Smooth muscle cell (in vitro differentiated cells): ENCODE results near the gene MAP4K5. TPM values are rescaled to one million over a fixed set of nuclear protein-coding genes. Genes with fewer than 3 reads are reported as not detected.

Source experiments
- DNase-seq: peaks from one replicate; lab custom pipeline; 2025; ENCODE audit not compliant: unreplicated experiment; lab: John Stamatoyannopoulos, UW
- H2AFZ ChIP-seq: fragments of 200-600 bp; sonication (generic); 2 replicates; pipeline ENCODE4 v1.6.0; 2016; ENCODE audit warnings: antibody characterized with exemption, low read depth, mild to moderate bottlenecking
- H3F3A ChIP-seq: fragments of 200-600 bp; sonication (generic); 2 replicates; pipeline ENCODE4 v1.6.0; 2017; ENCODE audit warnings: antibody characterized with exemption, low read depth
- H3K27ac ChIP-seq: fragments of 200-600 bp; sonication (generic); 2 replicates; pipeline ENCODE4 v1.5.1; 2016; ENCODE audit warnings: low read depth, mild to moderate bottlenecking
- H3K27me3 ChIP-seq: fragments of 200-600 bp; sonication (generic); 2 replicates; pipeline ENCODE4 v1.6.1; 2016; ENCODE audit warnings: low read depth, mild to moderate bottlenecking
- H3K36me3 ChIP-seq: fragments of 200-600 bp; sonication (generic); 2 replicates; pipeline ENCODE4 v1.5.1; 2016; ENCODE audit warnings: low read depth
- H3K4me1 ChIP-seq: fragments of 200-600 bp; sonication (generic); 2 replicates; pipeline ENCODE4 v1.5.1; 2016; ENCODE audit warnings: low read depth
- H3K4me2 ChIP-seq: fragments of 200-600 bp; sonication (generic); 2 replicates; pipeline ENCODE4 v1.6.0; 2016; ENCODE audit warnings: mild to moderate bottlenecking
- H3K4me3 ChIP-seq: fragments of 200-600 bp; sonication (generic); 2 replicates; pipeline ENCODE4 v1.5.1; 2016; ENCODE audit warnings: mild to moderate bottlenecking
- H3K79me2 ChIP-seq: fragments of 200-600 bp; sonication (generic); 2 replicates; pipeline ENCODE4 v1.6.0; 2016; ENCODE audit warnings: low read depth, mild to moderate bottlenecking
- H3K9ac ChIP-seq: fragments of 200-600 bp; sonication (generic); 2 replicates; pipeline ENCODE4 v1.6.0; 2016; ENCODE audit warnings: low read depth
- H3K9me3 ChIP-seq: fragments of 200-600 bp; sonication (generic); replicated peaks from 2 replicates; pipeline ENCODE4 v1.5.1; 2016; ENCODE audit warnings: low read depth
- H4K20me1 ChIP-seq: fragments of 200-600 bp; sonication (generic); 2 replicates; pipeline ENCODE4 v1.6.0; 2016; ENCODE audit warnings: low read depth
- WGBS: methylation state at CpG from one replicate; pipeline ENCODE4 v1.1.7; 2016; ENCODE audit warnings: low lambda C conversion rate; 5-methylcytosine and 5-hydroxymethylcytosine counted together
- polyA plus RNA-seq: library from polyadenylated mRNA; unstranded; fragments of >200 nt; fragmentation: Nextera tagmentation; extraction: Ambion mirVana; gene quantifications from 2 replicates; pipeline ENCODE4 v1.2.1, GENCODE V29; 2016
- total RNA-seq: library from RNA; depleted of rRNA; stranded (reverse); fragments of >200 nt; gene quantifications from 2 replicates; pipeline ENCODE4 v1.2.3, GENCODE V29; 2014
- TF ChIP-seq, protein P1 (sequence below): fragments of 200-600 bp; sonication (generic); IDR thresholded peaks from 2 replicates; pipeline ENCODE4 v1.5.1; 2017; ENCODE audit warnings: borderline replicate concordance, mild to moderate bottlenecking, antibody characterized with exemption; ENCODE audit not compliant: insufficient read depth, poor library complexity, severe bottlenecking

MAP4K5 gene
- total and polyA plus RNA-seq, 2 experiments from 2014 or later = 35.4 to 115 TPM

DNA sequence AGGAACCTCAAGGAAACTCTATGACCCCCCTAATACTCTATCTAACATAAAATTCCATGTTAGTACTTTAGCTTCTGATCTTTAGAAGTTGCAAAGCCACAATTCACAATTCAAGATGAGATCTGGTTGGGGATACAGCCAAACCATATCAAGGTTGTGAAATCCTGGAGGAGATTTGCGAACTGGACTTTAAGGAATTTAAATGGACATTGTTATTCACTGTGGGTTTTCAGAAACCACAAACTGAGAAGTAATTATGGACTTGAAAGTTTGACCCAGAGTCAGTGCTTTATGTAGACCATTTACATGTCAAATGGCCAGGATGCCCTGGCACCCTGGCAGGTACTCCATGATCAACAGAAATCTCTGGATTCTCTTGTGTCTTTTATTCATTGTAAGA, 121.4 kb downstream of the MAP4K5 start:
- Histone ChIP-seq H3K27me3 (no peaks in the 10 kb centered on the region), H3K9me3 (no peaks in the 10 kb centered on the region), H3K9ac (no peak overlapping the region), H3F3A (peaks cover 6% of the 10 kb centered on the region), H3K4me1 (no peaks in the 10 kb centered on the region), H3K36me3 (no peaks in the 10 kb centered on the region), H3K4me3 (no peak overlapping the region), H2AFZ (no peak overlapping the region), H3K4me2 (peak overlapping the region; percentile 36), H4K20me1 (no peaks in the 10 kb centered on the region), H3K79me2 (no peaks in the 10 kb centered on the region), H3K27ac (no peak overlapping the region)
- TF ChIP-seq, protein P1, sequence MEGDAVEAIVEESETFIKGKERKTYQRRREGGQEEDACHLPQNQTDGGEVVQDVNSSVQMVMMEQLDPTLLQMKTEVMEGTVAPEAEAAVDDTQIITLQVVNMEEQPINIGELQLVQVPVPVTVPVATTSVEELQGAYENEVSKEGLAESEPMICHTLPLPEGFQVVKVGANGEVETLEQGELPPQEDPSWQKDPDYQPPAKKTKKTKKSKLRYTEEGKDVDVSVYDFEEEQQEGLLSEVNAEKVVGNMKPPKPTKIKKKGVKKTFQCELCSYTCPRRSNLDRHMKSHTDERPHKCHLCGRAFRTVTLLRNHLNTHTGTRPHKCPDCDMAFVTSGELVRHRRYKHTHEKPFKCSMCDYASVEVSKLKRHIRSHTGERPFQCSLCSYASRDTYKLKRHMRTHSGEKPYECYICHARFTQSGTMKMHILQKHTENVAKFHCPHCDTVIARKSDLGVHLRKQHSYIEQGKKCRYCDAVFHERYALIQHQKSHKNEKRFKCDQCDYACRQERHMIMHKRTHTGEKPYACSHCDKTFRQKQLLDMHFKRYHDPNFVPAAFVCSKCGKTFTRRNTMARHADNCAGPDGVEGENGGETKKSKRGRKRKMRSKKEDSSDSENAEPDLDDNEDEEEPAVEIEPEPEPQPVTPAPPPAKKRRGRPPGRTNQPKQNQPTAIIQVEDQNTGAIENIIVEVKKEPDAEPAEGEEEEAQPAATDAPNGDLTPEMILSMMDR = no peak
- DNase-seq = no peak
- 35% methylated on average over 1 of the region's 1 CpG for WGBS

DNA sequence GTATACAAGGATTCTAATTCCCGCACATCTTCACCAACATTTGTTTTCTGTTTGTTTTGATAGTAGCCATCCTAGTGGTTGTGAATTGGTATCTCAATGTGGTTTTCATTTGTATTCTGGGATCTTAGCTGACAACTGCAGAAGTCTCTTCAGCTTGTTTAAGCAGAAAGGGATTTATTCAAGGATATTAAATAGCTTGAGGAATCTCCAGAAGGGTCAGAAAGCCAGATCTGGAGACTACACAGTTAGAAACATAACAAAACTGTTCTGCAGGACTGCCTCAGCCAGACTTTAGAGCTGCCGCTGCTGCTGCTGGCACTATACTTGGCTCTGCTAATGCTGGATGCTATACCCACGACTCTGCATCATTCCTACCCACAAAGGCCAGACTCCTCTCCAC, 122.3 kb downstream of the MAP4K5 start:
- Histone ChIP-seq H3K36me3 (no peaks in the 10 kb centered on the region), H3F3A (peaks cover 6% of the 10 kb centered on the region), H3K4me1 (no peaks in the 10 kb centered on the region), H3K4me3 (no peak overlapping the region), H3K27me3 (no peaks in the 10 kb centered on the region), H3K79me2 (no peaks in the 10 kb centered on the region), H3K9ac (no peak overlapping the region), H2AFZ (no peak overlapping the region), H4K20me1 (no peaks in the 10 kb centered on the region), H3K4me2 (no peak overlapping the region), H3K27ac (no peak overlapping the region), H3K9me3 (no peaks in the 10 kb centered on the region)
- TF ChIP-seq, protein P1 = no peak
- DNase-seq = no peak
- WGBS = 64% methylated on average over 3 of the region's 3 CpGs

DNA sequence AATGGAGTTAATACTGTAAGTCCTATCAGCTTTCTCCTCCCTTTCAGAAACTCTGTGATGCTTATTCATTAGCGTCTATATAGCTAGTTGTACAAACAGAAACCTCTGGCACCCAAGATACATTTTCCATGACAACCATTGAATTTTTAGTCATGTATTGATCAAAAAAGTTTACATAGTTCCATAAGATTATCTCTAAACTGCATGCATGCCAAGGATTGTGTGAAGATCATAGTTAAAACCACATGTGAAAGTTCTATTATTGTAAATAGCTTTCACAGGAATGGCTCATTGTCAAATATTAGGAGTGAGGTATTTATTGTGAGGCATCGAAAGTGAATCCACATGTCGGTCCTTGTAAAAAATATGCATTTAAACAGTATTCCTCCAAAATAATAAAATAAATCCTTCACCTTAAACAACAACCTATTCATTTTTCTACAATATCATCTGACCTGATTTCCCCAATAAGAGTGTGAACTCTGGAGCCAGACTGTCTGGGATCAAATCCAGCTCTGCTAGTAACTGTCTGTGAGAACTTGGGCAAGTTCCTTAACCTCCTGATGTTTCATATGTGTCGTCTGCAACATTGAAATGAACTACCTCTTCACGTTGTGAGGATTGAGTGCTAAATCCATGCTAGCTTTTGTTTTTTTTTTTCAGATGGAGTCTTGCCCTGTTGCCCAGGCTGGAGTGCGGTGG, 125.1 kb downstream of the MAP4K5 start:
- no peak overlapping the region for H3K9ac ChIP-seq
- no peak overlapping the region for H3K4me2 ChIP-seq
- H3K27ac ChIP-seq = no peak overlapping the region
- no peak for DNase-seq
- H3K36me3 ChIP-seq = no peaks in the 10 kb centered on the region
- no peak overlapping the region for H2AFZ ChIP-seq
- no peak overlapping the region for H3K4me3 ChIP-seq
- H3K4me1 ChIP-seq = no peaks in the 10 kb centered on the region
- H3K79me2 ChIP-seq = no peaks in the 10 kb centered on the region
- no peaks in the 10 kb centered on the region for H3K27me3 ChIP-seq
- TF ChIP-seq, protein P1 = no peak
- no peaks in the 10 kb centered on the region for H4K20me1 ChIP-seq
- H3F3A ChIP-seq = peaks cover 15% of the 10 kb centered on the region
- no peaks in the 10 kb centered on the region for H3K9me3 ChIP-seq
- 87% methylated on average over 6 of the region's 6 CpGs for WGBS

DNA sequence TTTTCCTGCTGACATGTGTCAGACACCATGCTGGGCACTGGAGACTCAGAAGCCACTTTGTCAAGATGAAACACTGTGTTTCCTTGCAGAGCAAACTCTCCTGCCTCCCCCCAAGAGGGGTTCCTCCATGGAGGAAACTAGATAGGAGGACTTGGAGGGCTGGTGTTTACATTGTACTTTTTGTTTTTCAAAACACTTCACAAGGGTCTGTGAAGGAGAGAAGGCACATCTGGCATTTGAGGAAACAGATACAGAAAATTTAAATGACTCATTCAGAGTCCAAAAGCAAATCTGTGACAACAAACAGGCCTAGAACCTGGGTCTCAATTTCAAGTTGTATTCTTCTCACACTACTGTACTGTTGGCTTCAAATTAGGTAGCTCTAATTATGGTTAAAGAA, 128.9 kb downstream of the MAP4K5 start:
- Histone ChIP-seq H2AFZ (no peak overlapping the region), H3K9ac (no peak overlapping the region), H3K4me1 (no peaks in the 10 kb centered on the region), H3K79me2 (no peaks in the 10 kb centered on the region), H3K36me3 (no peaks in the 10 kb centered on the region), H3K27ac (peak overlapping the region; percentile 39), H3K4me2 (peak overlapping the region; percentile 52), H3K27me3 (no peaks in the 10 kb centered on the region), H3K9me3 (no peaks in the 10 kb centered on the region), H4K20me1 (no peaks in the 10 kb centered on the region), H3F3A (peaks cover 9% of the 10 kb centered on the region), H3K4me3 (no peak overlapping the region)
- TF ChIP-seq, protein P1 = no peak
- DNase-seq = no peak
